ENCODE measurements around the gene ZFP90.
"Not testable (repeated sequence)": the region's sequence is repeated elsewhere in the genome, so short reads cannot be mapped to it uniquely, and the experiment has no call there.

Gene ZFP90

GRCh38 chr16:68526782-68527145, 12.3 kb upstream of the ZFP90 start:
- ATAC-seq (replicated peaks) (no peak), DNase-seq (no peak)
- H3K27me3 Mint-ChIP-seq: peaks cover 0 to 9% of the 10 kb centered on the region in 2 donors
- H3K36me3 Mint-ChIP-seq (ENCODE audit: insufficient read depth): peaks cover 12% of the 10 kb centered on the region
- H3K4me3 Mint-ChIP-seq: no peak overlapping the region
- no peaks in the 10 kb centered on the region for H3K9me3 Mint-ChIP-seq
- H3K27ac Mint-ChIP-seq: no peak overlapping the region
- peaks cover 12 to 18% of the 10 kb centered on the region in 2 donors for H3K4me1 Mint-ChIP-seq (ENCODE audit: low read depth in 2 of 2)

DNA sequence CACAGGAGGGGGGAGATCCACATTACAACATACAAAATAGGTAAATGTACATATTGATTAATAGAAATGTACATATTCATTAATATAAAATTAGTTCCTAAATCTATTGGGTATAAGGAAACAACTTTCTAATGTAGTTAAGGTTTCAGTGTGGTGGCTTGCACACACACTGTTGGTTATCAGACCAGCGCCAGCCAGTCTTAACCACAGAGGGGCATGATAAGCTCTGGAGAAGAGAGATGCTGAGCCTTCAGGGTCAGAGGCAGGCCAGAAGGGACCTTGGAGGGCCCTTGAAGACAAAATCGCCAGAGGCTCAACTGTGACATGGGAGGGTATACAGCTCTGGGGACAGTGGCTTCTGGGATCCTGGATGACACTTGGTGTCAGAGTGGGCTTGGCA, 10.9 kb upstream of the ZFP90 start:
- DNase-seq (no peak), ATAC-seq (replicated peaks) (no peak)
- H3K4me3 Mint-ChIP-seq: peak overlapping the region; percentile 87 to 90
- H3K9me3 Mint-ChIP-seq: no peaks in the 10 kb centered on the region
- peaks cover 12 to 18% of the 10 kb centered on the region in 2 donors for H3K4me1 Mint-ChIP-seq (ENCODE audit: low read depth in 2 of 2)
- H3K27me3 Mint-ChIP-seq: peaks cover 0 to 8% of the 10 kb centered on the region in 2 donors
- H3K36me3 Mint-ChIP-seq (ENCODE audit: insufficient read depth): peaks cover 12% of the 10 kb centered on the region
- peak overlapping the region; percentile 54 to 92 for H3K27ac Mint-ChIP-seq

DNA sequence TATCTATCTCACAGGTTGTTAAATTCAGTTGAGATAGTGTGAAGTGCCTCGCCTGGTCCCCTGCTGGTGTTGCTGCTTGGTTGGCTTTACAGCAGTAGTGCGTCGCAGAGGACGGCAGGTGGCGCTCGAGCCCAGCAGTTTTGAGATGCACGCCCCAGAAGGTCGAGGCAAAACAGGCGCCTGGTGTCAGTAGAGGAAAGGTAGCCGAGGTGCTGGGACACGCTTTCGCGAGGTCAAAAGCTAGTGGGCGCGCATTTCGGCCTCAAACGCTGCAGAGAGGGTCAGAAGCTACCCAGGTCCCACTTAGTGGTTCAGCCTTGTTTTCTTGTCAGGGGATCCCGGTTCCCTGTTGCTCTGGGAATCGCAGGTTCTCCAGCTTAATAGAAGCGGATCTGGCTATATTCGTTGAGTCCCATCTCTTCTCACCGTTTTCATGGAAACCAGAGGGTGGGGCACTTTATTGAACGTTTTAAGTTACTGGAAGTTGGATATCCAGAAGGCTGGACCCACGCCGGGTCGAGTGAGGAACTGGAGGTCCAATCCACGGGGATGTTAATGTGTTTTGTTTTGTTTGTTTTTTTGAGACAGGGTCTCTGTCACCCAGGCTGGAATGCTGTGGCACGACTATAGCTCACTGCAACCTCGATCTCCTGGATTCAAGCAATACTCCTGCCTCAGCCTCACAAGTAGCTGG, 10.3 kb upstream of the ZFP90 start:
- Mint-ChIP-seq H3K4me1 (ENCODE audit: low read depth in 2 of 2) (peaks cover 12 to 18% of the 10 kb centered on the region in 2 donors), H3K27ac (peak overlapping the region; percentile 54 to 92)
- peak; percentile 86 to 90 (median 87) for DNase-seq

GRCh38 chr16:68529608-68529930, 9.5 kb upstream of the ZFP90 start:
- Mint-ChIP-seq H3K27me3 (no peaks in the 10 kb centered on the region), H3K27ac (peak overlapping the region; percentile 86 to 92), H3K9me3 (no peaks in the 10 kb centered on the region), H3K4me1 (ENCODE audit: low read depth in 2 of 2) (peaks cover 12 to 18% of the 10 kb centered on the region in 2 donors), H3K4me3 (peak overlapping the region; percentile 87 to 90), H3K36me3 (ENCODE audit: insufficient read depth) (peaks cover 12% of the 10 kb centered on the region)
- ATAC-seq (replicated peaks): peak; percentile 6
- DNase-seq: no peak

More for the DNA sequence above, 10.3 kb upstream of the ZFP90 start:
- H3K4me3 Mint-ChIP-seq: peak overlapping the region; percentile 87 to 90
- peaks cover 0 to 2% of the 10 kb centered on the region in 2 donors for H3K27me3 Mint-ChIP-seq
- ATAC-seq (replicated peaks): peak; percentile 81
- peaks cover 12% of the 10 kb centered on the region for H3K36me3 Mint-ChIP-seq (ENCODE audit: insufficient read depth)
- no peaks in the 10 kb centered on the region for H3K9me3 Mint-ChIP-seq

GRCh38 chr16:68529931-68530701, 9.0 kb upstream of the ZFP90 start:
- peaks cover 12 to 18% of the 10 kb centered on the region in 2 donors for H3K4me1 Mint-ChIP-seq (ENCODE audit: low read depth in 2 of 2)
- peak overlapping the region; percentile 87 to 90 for H3K4me3 Mint-ChIP-seq
- peak overlapping the region; percentile 86 to 92 for H3K27ac Mint-ChIP-seq
- H3K9me3 Mint-ChIP-seq: no peaks in the 10 kb centered on the region
- H3K36me3 Mint-ChIP-seq (ENCODE audit: insufficient read depth): peaks cover 12% of the 10 kb centered on the region
- H3K27me3 Mint-ChIP-seq: no peaks in the 10 kb centered on the region
- peak; percentile 81 to 84 (median 81) for DNase-seq
- peak; percentile 88 for ATAC-seq (replicated peaks)

- Mint-ChIP-seq H3K27me3 (no peaks in the 10 kb centered on the region), H3K4me3 (no peak overlapping the region), H3K9me3 (no peaks in the 10 kb centered on the region), H3K36me3 (ENCODE audit: insufficient read depth) (peaks cover 12% of the 10 kb centered on the region), H3K27ac (no peak overlapping the region), H3K4me1 (ENCODE audit: low read depth in 2 of 2) (peaks cover 14 to 18% of the 10 kb centered on the region in 2 donors)
- DNase-seq (no peak), ATAC-seq (replicated peaks) (no peak)
These were observed 5.2 kb upstream of the ZFP90 start for GRCh38 chr16:68533937-68534336.

DNA sequence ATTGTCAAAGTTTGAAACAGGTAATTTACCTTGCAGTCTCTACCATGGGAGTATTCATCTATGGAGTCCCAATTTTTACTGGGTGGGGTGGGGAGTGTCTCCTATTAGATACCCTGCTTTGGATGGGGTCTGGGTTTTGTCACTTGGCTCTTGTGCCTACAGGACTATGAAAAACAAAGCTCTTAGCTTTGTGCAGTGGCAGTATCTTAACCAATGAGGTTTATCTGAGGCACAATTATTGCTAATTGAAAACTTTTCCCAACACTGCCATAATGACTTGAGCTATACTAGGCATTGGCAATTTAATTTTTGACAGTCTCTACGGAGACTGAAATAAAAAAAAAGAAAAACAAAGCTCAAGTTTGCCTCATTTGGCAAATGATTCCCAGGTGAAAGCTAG, 3.8 kb upstream of the ZFP90 start:
- Mint-ChIP-seq H3K4me3 (no peak overlapping the region), H3K9me3 (no peaks in the 10 kb centered on the region), H3K36me3 (ENCODE audit: insufficient read depth) (peaks cover 13% of the 10 kb centered on the region), H3K4me1 (ENCODE audit: low read depth in 2 of 2) (peaks cover 14 to 19% of the 10 kb centered on the region in 2 donors), H3K27ac (no peak overlapping the region), H3K27me3 (no peaks in the 10 kb centered on the region)
- no peak for ATAC-seq (replicated peaks)
- DNase-seq: no peak

DNA sequence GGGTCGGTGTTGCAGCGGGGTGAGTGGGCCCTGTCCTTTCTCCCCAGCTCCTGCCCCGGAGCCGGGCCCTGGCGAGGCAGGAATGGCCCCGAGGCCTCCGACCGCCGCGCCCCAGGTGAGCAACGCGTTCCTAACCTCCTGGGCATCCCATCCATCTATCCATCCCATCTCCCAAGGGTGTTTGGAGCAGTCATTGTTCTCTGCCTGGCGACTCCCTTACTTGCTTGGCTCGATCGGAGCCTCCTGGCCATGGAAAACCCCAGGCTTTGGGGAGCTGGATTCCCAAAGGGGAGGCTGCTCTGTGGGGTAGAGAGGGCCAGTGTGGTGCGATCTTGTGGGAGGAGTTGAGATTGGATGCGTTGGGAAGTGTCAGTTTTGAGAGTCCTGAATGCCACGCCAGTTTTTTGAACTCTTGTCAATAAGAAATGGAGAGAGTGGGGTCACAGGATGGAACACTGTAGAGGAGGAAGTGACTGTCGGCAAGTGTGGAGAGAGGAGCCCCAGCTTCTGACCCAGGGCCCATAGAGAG, 684 bp downstream of the ZFP90 start:
- ATAC-seq (replicated peaks): peak; percentile 50
- DNase-seq: peak in 1 of 3 experiments; percentile 15
- no peaks in the 10 kb centered on the region for H3K9me3 Mint-ChIP-seq
- H3K27me3 Mint-ChIP-seq: no peaks in the 10 kb centered on the region
- H3K4me3 Mint-ChIP-seq: peak overlapping the region; percentile 98 to 99
- H3K4me1 Mint-ChIP-seq (ENCODE audit: low read depth in 2 of 2): peaks cover 18 to 20% of the 10 kb centered on the region in 2 donors
- peaks cover 24% of the 10 kb centered on the region for H3K36me3 Mint-ChIP-seq (ENCODE audit: insufficient read depth)
- peak overlapping the region; percentile 99 to 100 for H3K27ac Mint-ChIP-seq

DNA sequence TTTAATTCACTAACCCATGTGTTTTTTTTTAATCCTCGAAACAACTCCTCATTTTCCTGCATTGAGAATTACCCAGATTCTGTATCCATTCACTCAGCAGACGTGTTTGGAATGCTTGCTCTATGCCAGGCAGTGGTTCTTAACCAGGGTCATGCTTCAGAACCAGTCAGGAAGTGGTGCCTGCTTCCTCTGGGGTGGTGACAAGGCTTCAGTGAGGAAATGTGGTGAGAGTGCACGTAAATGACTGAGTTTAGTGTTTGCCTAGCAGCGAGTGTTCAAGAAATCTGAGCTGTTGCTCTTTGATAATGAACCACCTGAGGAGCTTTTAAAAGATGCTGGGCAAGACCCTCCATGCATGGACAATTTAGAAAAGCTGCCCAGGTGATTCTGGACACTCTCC, 9.9 kb downstream of the ZFP90 start:
- H3K27ac Mint-ChIP-seq: peak overlapping the region; percentile 93 to 97
- H3K4me3 Mint-ChIP-seq: peak overlapping the region; percentile 62 to 66
- H3K9me3 Mint-ChIP-seq: peaks cover 4 to 18% of the 10 kb centered on the region in 2 donors
- DNase-seq (peak; percentile 22 to 35 (median 29)), ATAC-seq (replicated peaks) (peak; percentile 100)
- peaks cover 60% of the 10 kb centered on the region for H3K36me3 Mint-ChIP-seq (ENCODE audit: insufficient read depth)
- H3K4me1 Mint-ChIP-seq (ENCODE audit: low read depth in 2 of 2): peaks cover 18 to 24% of the 10 kb centered on the region in 2 donors
- no peaks in the 10 kb centered on the region for H3K27me3 Mint-ChIP-seq

DNA sequence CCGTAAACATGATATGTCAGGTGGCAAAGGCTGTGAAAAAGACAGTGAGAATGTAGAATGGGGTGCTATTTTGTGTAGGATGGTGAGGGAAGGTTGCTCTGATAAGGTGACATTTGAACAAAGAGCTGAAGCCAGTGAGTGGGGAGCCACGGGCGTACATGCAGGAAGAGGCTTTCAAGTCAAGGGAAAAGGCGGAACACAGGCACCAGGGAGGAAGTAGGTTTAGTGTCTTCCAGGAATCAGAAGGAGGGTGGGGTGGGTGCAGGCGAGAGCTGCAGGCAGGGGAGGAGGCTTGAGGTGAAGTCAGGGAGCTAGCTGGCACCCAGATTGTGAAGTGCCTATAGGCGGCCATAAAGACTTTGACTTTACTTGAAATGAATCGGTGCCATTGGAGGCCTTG, 14.1 kb downstream of the ZFP90 start:
- ATAC-seq (replicated peaks) (no peak), DNase-seq (no peak)
- H3K27ac Mint-ChIP-seq: peak overlapping the region in 1 of 2 donors; percentile 79
- no peaks in the 10 kb centered on the region for H3K27me3 Mint-ChIP-seq
- H3K4me1 Mint-ChIP-seq (ENCODE audit: low read depth in 2 of 2): peaks cover 17 to 18% of the 10 kb centered on the region in 2 donors
- H3K9me3 Mint-ChIP-seq: peaks cover 9 to 37% of the 10 kb centered on the region in 2 donors
- no peak overlapping the region for H3K4me3 Mint-ChIP-seq
- H3K36me3 Mint-ChIP-seq (ENCODE audit: insufficient read depth): peaks cover 56% of the 10 kb centered on the region

- not testable (repeated sequence) for H3K4me1 Mint-ChIP-seq (ENCODE audit: low read depth in 2 of 2); H3K27ac Mint-ChIP-seq; H3K27me3 Mint-ChIP-seq; H3K4me3 Mint-ChIP-seq; ATAC-seq (replicated peaks); DNase-seq
- peaks cover 72% of the 10 kb centered on the region for H3K36me3 Mint-ChIP-seq (ENCODE audit: insufficient read depth)
- peaks cover 18 to 36% of the 10 kb centered on the region in 2 donors for H3K9me3 Mint-ChIP-seq
These were observed 21.2 kb downstream of the ZFP90 start for GRCh38 chr16:68560341-68560740.

- H3K36me3 Mint-ChIP-seq (ENCODE audit: insufficient read depth): peaks cover 53% of the 10 kb centered on the region
These were observed 24.7 kb downstream of the ZFP90 start for GRCh38 chr16:68563631-68564381.

DNA sequence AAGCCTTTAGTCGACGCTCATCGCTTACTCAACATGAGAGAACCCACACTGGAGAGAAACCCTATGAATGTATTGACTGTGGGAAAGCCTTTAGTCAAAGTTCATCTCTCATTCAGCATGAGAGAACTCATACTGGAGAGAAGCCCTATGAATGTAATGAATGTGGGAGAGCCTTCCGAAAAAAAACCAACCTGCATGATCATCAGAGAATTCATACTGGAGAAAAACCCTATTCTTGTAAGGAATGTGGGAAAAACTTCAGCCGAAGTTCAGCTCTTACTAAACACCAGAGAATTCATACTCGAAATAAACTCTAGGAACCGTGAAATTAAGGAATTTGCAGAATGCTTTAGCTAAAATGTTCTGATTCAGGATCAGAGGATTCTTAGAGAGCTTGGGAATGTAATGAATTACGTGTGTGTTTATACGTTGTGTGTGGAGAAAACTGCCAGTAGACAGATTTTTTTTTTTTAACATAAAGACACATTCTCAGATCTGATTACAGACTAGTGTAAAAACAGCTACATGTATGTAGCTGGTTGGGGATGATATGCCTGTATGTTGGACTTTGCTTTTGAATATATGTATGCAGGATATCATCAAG, 25.4 kb downstream of the ZFP90 start:
- H3K9me3 Mint-ChIP-seq: peaks cover 16 to 21% of the 10 kb centered on the region in 2 donors
- DNase-seq (no peak), ATAC-seq (replicated peaks) (no peak)
- no peaks in the 10 kb centered on the region for H3K4me1 Mint-ChIP-seq (ENCODE audit: low read depth in 2 of 2)
- H3K36me3 Mint-ChIP-seq (ENCODE audit: insufficient read depth): peaks cover 48% of the 10 kb centered on the region
- no peaks in the 10 kb centered on the region for H3K27me3 Mint-ChIP-seq
- H3K27ac Mint-ChIP-seq: no peak overlapping the region
- H3K4me3 Mint-ChIP-seq: no peak overlapping the region

More at GRCh38 chr16:68563631-68564381, 24.7 kb downstream of the ZFP90 start:
- DNase-seq (no peak), ATAC-seq (replicated peaks) (no peak)
- Mint-ChIP-seq H3K27ac (no peak overlapping the region), H3K9me3 (peaks cover 21 to 26% of the 10 kb centered on the region in 2 donors), H3K4me1 (ENCODE audit: low read depth in 2 of 2) (peaks cover 0 to 3% of the 10 kb centered on the region in 2 donors), H3K4me3 (no peak overlapping the region), H3K27me3 (no peaks in the 10 kb centered on the region)

Measured in effector memory CD8-positive, alpha-beta T cell (primary cell).